Kidney tubule cell (primary cell): ENCODE results near the gene SLC25A11.

Experiments used
- DNase-seq: peaks from one replicate; pipeline ENCODE4 v3.0.0-alpha.2; 2018; ENCODE audit warnings: low spot score

SLC25A11 gene

GRCh38 chr17:4939796-4940554 is at the start of gene SLC25A11, which contains the start of gene RNF167:
SLC25A11 (minus strand) TSS chr17:4940046; CDS start chr17:4939910, 136 bp downstream.
RNF167 (plus strand) TSS chr17:4940268; CDS start chr17:4940910, 642 bp downstream.
- peak; percentile 99 for DNase-seq

GRCh38 chr17:4987767-4988567 is 48.1 kb upstream of the SLC25A11 start:
- no peak for DNase-seq

- DNase-seq, result peak; percentile 85
Observed at GRCh38 chr17:4986951-4987766, 47.3 kb upstream of the SLC25A11 start, which contains the start of gene CAMTA2. CAMTA2 (minus strand) TSS chr17:4987675; CDS start chr17:4986222, 1,453 bp downstream.

GRCh38 chr17:4986403-4986802 is 46.6 kb upstream of the SLC25A11 start:
- DNase-seq, result peak; percentile 35

- DNase-seq, result no peak
Observed at GRCh38 chr17:4982305-4982704, 42.5 kb upstream of the SLC25A11 start.

- DNase-seq, result peak; percentile 44
Observed at GRCh38 chr17:4980644-4981216, 40.9 kb upstream of the SLC25A11 start.

GRCh38 chr17:4978726-4979125 is 38.9 kb upstream of the SLC25A11 start:
- DNase-seq, result no peak

GRCh38 chr17:4974115-4974670 is 34.3 kb upstream of the SLC25A11 start:
- DNase-seq, result no peak

GRCh38 chr17:4973256-4974114 is 33.6 kb upstream of the SLC25A11 start:
- no peak for DNase-seq

GRCh38 chr17:4972752-4973151 is 32.9 kb upstream of the SLC25A11 start:
- no peak for DNase-seq

GRCh38 chr17:4972322-4972721 is 32.5 kb upstream of the SLC25A11 start:
- DNase-seq, result no peak

- DNase-seq, result no peak
Observed at GRCh38 chr17:4971826-4972225, 32.0 kb upstream of the SLC25A11 start.

- no peak for DNase-seq
Observed at GRCh38 chr17:4970273-4970672, 30.4 kb upstream of the SLC25A11 start.

- peak; percentile 27 for DNase-seq
Observed at GRCh38 chr17:4969551-4970173, 29.8 kb upstream of the SLC25A11 start.

GRCh38 chr17:4969047-4969550 is 29.3 kb upstream of the SLC25A11 start:
- peak; percentile 88 for DNase-seq

- DNase-seq, result peak; percentile 86
Observed at GRCh38 chr17:4968486-4969046, 28.7 kb upstream of the SLC25A11 start.

- peak; percentile 98 for DNase-seq
Observed at GRCh38 chr17:4967539-4968485, 28.0 kb upstream of the SLC25A11 start, which contains the start of gene SPAG7. SPAG7 (minus strand) TSS chr17:4967817; CDS start chr17:4967804, 13 bp downstream.
